DOHH2 (cell line): ENCODE measurements around the gene SCN1A.
A peak's percentile ranks its signal among the peaks of the same experiment; 100 is the strongest.

Source experiments
- H3F3A ChIP-seq: fragments of 200-600 bp; sonication (generic), shearing (Covaris generic); 2 replicates; pipeline ENCODE4 v1.6.0; 2016; ENCODE audit warnings: antibody characterized with exemption, mild to moderate bottlenecking; ENCODE audit not compliant: control insufficient read depth, insufficient read depth
- H3K27ac ChIP-seq: fragments of 200-600 bp; sonication (generic); 2 replicates; pipeline ENCODE4 v1.5.1; 2014; ENCODE audit warnings: low read depth, mild to moderate bottlenecking, low read length, moderate library complexity
- H3K27me3 ChIP-seq: fragments of 200-600 bp; sonication (generic); 2 replicates; pipeline ENCODE4 v1.6.1; 2014; ENCODE audit warnings: mild to moderate bottlenecking, low read length, mixed read lengths; ENCODE audit not compliant: control insufficient read depth
- H3K36me3 ChIP-seq: fragments of 200-600 bp; sonication (generic); 2 replicates; pipeline ENCODE4 v1.6.1; 2014; ENCODE audit warnings: mild to moderate bottlenecking, low read length, moderate library complexity, mixed read lengths; ENCODE audit not compliant: control insufficient read depth
- H3K4me1 ChIP-seq: fragments of 200-600 bp; sonication (generic); 2 replicates; pipeline ENCODE4 v1.6.1; 2014; ENCODE audit warnings: mild to moderate bottlenecking, low read length, mixed read lengths; ENCODE audit not compliant: control insufficient read depth
- H3K4me2 ChIP-seq: fragments of 200-600 bp; sonication (generic); 2 replicates; pipeline ENCODE4 v1.6.0; 2014; ENCODE audit warnings: mild to moderate bottlenecking, low read length, moderate library complexity
- H3K4me3 ChIP-seq: fragments of 200-600 bp; sonication (generic); 2 replicates; pipeline ENCODE4 v1.5.1; 2014; ENCODE audit warnings: mild to moderate bottlenecking, low read length, mixed read lengths
- H3K79me2 ChIP-seq: fragments of 200-600 bp; sonication (generic); 2 replicates; pipeline ENCODE4 v1.6.1; 2014; ENCODE audit warnings: mild to moderate bottlenecking, low read length, mixed read lengths; ENCODE audit not compliant: control insufficient read depth
- H3K9me2 ChIP-seq: fragments of 200-600 bp; sonication (generic); replicated peaks from 2 replicates; pipeline ENCODE4 v1.6.1; 2014; ENCODE audit warnings: mild to moderate bottlenecking, low read length, mixed read lengths; ENCODE audit not compliant: control insufficient read depth
- H3K9me3 ChIP-seq: fragments of 200-600 bp; sonication (generic); 2 replicates; pipeline ENCODE4 v1.6.1; 2014; ENCODE audit warnings: antibody characterized with exemption, low read length, mixed read lengths; ENCODE audit not compliant: control insufficient read depth, insufficient read depth
- H4K20me1 ChIP-seq: fragments of 200-600 bp; sonication (generic); 2 replicates; pipeline ENCODE4 v1.6.0; 2014; ENCODE audit warnings: low read depth, mild to moderate bottlenecking, antibody characterized with exemption, low read length, moderate library complexity; ENCODE audit not compliant: control insufficient read depth, insufficient read depth
- CTCF ChIP-seq: fragments of 200-600 bp; sonication (generic); IDR thresholded peaks from one replicate; pipeline ENCODE4 v1.5.1; 2014; ENCODE audit warnings: antibody characterized with exemption, mild to moderate bottlenecking, low read depth, low read length; ENCODE audit not compliant: poor library complexity, severe bottlenecking
- EZH2phosphoT487 ChIP-seq: fragments of 200-600 bp; sonication (generic); IDR thresholded peaks from 2 replicates; pipeline ENCODE4 v1.6.1; 2017; ENCODE audit warnings: borderline replicate concordance, mild to moderate bottlenecking, antibody characterized with exemption, low read length, moderate library complexity, mixed read lengths

Gene SCN1A

DNA sequence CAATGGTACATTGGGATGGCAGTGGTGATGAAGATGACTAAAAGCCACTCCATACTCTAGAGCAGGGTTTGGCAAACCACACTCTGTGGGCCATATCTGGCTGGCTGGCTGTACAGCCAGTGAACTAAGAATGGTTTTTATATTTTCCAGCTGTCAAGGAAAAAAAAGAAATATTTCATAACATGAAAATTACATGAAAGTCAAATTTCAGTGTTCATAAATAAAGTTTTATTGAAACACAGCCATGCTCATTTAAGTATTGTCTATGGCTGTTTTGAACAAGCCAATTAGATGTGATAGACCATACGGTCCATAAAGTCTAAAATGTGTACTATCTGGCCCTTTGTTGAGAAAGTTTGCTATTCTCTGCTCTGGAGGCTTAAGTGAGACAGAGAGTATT is 175.7 kb downstream of the SCN1A start:
- Histone ChIP-seq H3K79me2 (peaks cover 39% of the 10 kb centered on the region), H3K27me3 (no peaks in the 10 kb centered on the region), H3K36me3 (peaks cover 39% of the 10 kb centered on the region), H3F3A (no peaks in the 10 kb centered on the region), H3K9me2 (no peaks in the 10 kb centered on the region), H3K4me3 (peak overlapping the region; percentile 85), H4K20me1 (no peaks in the 10 kb centered on the region), H3K27ac (no peak overlapping the region), H3K4me2 (peak overlapping the region; percentile 66), H3K4me1 (peaks cover 22% of the 10 kb centered on the region), H3K9me3 (no peaks in the 10 kb centered on the region)
- TF ChIP-seq EZH2phosphoT487 (no peak), CTCF (no peak)

DNA sequence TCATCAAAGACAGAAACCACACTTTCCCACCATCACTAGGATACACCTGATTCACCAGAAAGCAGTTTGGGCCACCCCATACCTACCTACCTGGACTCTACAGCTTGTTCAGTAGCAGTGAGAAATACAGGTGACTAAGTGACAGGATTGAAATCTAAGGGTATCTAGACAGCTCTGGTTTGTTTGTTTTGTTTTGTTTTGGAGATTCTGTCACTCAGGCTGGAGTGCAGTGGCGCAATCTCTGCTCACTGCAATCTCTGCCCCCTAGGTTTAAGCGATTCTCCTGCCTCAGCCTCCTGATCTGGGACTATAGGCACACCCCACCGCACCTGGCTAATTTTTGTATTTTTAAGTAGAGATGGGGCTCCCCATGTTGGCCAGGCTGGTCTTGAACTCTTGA is 177.4 kb downstream of the SCN1A start:
- H3K9me3 ChIP-seq: no peaks in the 10 kb centered on the region
- H3K36me3 ChIP-seq: peaks cover 42% of the 10 kb centered on the region
- no peaks in the 10 kb centered on the region for H3K9me2 ChIP-seq
- no peaks in the 10 kb centered on the region for H3F3A ChIP-seq
- H3K79me2 ChIP-seq: peaks cover 39% of the 10 kb centered on the region
- no peak overlapping the region for H3K27ac ChIP-seq
- H3K27me3 ChIP-seq: no peaks in the 10 kb centered on the region
- peaks cover 22% of the 10 kb centered on the region for H3K4me1 ChIP-seq
- TF ChIP-seq EZH2phosphoT487: no peak
- no peak for TF ChIP-seq CTCF
- H4K20me1 ChIP-seq: no peaks in the 10 kb centered on the region
- no peak overlapping the region for H3K4me2 ChIP-seq
- no peak overlapping the region for H3K4me3 ChIP-seq

DNA sequence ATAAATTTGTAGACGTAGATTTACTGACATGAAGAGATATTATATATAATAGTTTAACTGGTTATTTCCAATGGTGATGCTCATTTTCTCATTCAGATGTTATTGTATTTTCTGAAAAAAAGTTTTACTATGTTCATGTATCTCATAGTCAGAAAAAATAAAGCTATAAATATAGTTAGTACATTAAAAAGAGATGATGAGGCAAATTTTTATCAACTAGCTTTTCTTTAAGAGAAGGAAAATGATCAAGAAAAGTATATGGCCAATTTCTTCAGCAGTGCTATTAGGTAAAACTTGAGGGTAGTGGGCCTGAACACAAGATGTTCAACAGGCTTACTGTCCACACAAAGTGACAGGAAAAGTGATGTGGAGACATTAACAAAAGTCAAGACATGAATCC is 186.0 kb downstream of the SCN1A start:
- TF ChIP-seq CTCF (no peak), EZH2phosphoT487 (no peak)
- H3K27me3 ChIP-seq: no peaks in the 10 kb centered on the region
- H3K9me3 ChIP-seq: no peaks in the 10 kb centered on the region
- no peak overlapping the region for H3K4me2 ChIP-seq
- no peaks in the 10 kb centered on the region for H3F3A ChIP-seq
- no peaks in the 10 kb centered on the region for H3K79me2 ChIP-seq
- H3K4me3 ChIP-seq: no peak overlapping the region
- no peaks in the 10 kb centered on the region for H3K4me1 ChIP-seq
- no peak overlapping the region for H3K27ac ChIP-seq
- H4K20me1 ChIP-seq: no peaks in the 10 kb centered on the region; the same call in 1 of the 2 replicates
- no peaks in the 10 kb centered on the region for H3K9me2 ChIP-seq
- H3K36me3 ChIP-seq: peaks cover 77% of the 10 kb centered on the region

DNA sequence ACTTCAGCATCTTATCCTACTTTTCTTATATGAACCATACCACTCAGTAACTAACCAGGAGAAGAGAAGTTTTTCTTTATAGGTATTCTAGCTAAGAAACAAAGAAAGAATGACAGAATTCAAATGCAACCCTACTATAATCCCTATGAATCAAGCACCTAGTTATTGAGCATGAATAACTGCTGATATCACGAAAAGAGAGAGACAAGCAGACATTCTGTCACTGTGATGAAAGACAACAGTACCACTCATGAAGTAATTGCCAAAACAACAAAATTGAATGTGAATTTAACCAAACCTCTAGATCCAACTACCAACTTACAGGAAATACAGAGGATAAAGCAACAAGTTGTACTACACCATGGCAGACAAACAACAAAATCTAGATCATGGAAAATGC is 189.6 kb downstream of the SCN1A start:
- no peak for TF ChIP-seq CTCF
- H4K20me1 ChIP-seq: no peaks in the 10 kb centered on the region; the same call in 1 of the 2 replicates
- no peaks in the 10 kb centered on the region for H3K79me2 ChIP-seq
- H3K4me3 ChIP-seq: no peak overlapping the region
- no peaks in the 10 kb centered on the region for H3F3A ChIP-seq
- H3K27ac ChIP-seq: no peak overlapping the region
- H3K9me3 ChIP-seq: no peaks in the 10 kb centered on the region
- no peaks in the 10 kb centered on the region for H3K27me3 ChIP-seq
- H3K36me3 ChIP-seq: peaks cover 74% of the 10 kb centered on the region
- no peak overlapping the region for H3K4me2 ChIP-seq
- H3K9me2 ChIP-seq: no peaks in the 10 kb centered on the region
- H3K4me1 ChIP-seq: no peaks in the 10 kb centered on the region
